CD1c-positive myeloid dendritic cell (primary cell): Measurements from ENCODE around the gene ARHGEF7.
"Not testable (repeated sequence)": the region's sequence is repeated elsewhere in the genome, so short reads cannot be mapped to it uniquely, and the experiment has no call there.

Source experiments
- DNase-seq: peaks from one replicate; pipeline ENCODE4 v3.0.0-alpha.2; 2016; ENCODE audit errors: extremely low spot score

Gene ARHGEF7

DNA sequence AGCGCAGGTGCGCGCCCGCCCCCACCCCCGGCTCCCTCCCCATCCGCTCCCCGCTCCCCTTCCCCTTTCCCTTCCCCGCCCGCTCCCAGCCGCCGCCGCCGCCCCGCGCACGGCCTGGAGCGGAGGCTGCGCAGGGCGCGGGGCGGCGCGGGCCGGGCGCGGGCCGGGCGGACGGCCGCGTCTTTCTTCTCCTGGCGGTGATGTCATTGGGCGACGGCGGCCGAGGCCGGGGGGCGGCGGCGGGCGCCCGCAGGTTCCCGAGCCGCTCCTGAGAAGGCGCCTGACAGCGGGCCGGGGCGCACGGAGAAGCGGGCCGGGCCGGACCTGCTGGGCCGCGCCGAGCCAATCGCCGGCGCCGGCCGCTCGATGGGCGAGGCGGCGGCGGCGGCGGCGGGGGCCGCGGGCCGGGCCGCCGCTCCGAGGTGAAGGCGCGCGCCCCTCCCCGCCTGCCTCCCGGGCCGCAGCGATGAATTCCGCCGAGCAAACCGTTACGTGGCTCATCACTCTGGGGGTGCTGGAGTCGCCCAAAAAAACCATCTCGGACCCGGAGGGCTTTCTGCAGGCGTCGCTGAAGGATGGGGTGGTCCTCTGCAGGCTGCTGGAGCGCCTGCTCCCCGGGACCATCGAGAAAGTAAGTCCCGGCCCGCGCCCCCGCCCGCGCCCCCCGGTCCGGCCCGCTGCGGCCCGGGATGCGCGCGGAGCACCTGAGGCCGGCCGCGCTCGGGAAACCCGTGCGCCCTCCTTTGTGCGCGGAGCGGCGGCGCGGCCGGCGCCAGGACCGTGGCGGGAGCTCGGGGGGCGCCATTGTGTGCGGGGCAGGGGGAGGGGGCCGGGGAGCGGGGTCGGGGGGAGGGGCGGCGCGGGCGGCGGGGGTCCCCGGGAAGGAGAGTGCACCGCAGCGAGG is at the start of gene ARHGEF7:
ARHGEF7 (plus strand) TSS at position 250 of the 904 bp plus-strand sequence; CDS start at position 467, 217 bp downstream.
- no peak for DNase-seq

- no peak for DNase-seq
Measured at GRCh38 chr13:111065698-111066097, 49.4 kb upstream of the ARHGEF7 start.

DNA sequence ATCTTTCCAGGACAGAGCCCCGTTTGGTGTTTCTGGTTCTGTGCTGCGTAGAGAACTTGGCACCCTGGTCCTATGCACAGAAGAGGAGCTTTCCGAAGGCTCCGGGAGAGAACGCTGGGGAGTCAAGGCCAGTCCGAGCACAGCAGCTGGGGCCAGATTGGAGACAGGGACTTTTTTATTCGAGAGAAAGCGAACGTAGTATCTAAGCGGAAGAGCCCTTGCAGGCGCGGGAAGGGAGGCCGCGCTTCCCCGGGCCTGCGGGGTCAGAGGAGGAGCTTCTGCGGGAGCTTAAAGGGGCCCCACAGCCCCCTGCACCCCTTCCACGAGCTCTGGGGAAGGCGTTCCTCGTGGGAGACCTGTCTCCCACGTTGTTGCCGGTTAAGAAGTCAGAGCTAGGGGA is 48.6 kb upstream of the ARHGEF7 start:
- no peak for DNase-seq

GRCh38 chr13:111068009-111068350 is 47.1 kb upstream of the ARHGEF7 start:
- no peak for DNase-seq

DNA sequence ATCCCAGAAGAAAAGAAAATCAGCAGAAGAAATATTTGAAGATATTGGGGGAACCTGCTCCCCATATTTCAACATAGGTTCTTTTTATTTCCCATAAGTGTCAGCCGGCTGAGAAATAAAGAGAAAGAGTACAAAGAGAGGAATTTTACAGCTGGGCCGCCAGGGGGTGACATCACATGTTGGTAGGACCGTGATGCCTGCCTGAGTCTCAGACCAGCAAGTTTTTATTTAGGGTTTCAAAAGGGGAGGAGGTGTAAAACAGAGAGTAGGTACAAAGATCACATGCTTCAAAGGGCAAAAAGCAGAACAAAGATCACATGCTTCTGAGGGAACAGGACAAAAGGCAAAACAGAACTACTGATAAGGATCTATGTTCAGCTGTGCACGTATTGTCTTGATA is 44.0 kb upstream of the ARHGEF7 start:
- not testable (repeated sequence) for DNase-seq

GRCh38 chr13:111071526-111071925 is 43.6 kb upstream of the ARHGEF7 start:
- DNase-seq = not testable (repeated sequence)

- no peak for DNase-seq
Measured at GRCh38 chr13:111074826-111075225, 40.3 kb upstream of the ARHGEF7 start.

DNA sequence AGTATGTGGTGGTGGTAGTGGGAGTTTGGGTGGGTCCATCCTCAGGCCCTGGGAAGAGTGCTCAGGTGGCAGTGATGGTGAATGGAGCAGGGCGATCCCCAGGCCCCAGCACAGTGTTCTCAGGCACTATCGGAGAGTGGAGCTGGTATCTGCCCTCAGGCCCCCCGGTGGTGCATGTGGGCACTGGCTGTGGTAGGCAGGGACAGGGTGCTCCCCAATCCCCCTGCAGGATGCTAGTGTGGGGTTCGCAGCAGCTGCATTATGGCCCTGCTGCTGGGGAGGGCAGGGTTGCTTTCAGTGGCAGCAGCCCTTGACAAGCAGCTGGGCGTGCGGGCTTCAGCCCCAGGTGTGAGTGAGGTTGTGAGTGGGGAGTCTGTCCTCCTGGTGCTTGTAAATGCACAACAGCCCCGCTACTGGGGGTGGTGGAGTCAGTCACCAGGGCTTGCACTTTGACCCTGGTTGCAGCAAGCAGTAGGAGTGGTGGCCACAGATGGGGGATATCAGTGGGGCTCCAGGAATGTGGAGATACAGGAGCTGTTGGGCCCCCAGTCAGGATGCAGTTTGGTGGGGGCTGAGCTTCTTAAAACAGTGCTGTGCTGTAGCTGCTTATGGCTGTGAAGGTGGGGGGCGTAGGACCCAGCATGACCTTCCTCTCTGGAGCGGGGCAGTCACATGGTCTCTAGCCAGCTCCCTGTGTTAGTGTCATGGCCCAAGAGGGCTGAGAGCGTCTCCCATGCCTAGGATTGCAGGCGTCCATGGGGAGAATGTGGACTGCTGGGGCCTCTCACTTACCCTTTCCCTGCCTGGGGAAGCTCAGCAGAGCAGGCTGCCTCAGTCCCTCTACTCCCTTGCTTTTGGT is 38.7 kb upstream of the ARHGEF7 start:
- DNase-seq = no peak

- DNase-seq = no peak
Measured at GRCh38 chr13:111079375-111079774, 35.7 kb upstream of the ARHGEF7 start.

- DNase-seq = no peak
Measured at GRCh38 chr13:111080642-111081041, 34.5 kb upstream of the ARHGEF7 start.

- DNase-seq = no peak
Measured at GRCh38 chr13:111082240-111082639, 32.9 kb upstream of the ARHGEF7 start.

DNA sequence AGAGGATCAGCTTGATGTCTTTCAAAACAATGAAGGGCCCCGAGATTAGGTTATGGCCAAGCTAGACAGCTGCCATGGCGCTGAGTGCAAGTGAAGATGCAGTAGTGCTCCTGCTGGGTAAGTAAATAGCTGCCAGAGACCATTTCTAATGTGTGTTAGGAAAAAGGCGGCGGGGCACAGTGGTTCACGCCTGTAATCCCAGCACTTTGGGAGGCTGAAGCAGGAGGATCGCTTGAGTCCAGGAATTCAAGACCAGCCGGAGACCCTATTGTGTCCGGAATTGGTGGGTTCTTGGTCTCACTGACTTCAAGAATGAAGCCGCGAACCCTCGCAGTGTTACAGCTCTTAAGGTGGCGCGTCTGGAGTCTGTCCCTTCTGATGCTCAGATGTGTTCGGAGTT is 32.3 kb upstream of the ARHGEF7 start:
- not testable (repeated sequence) for DNase-seq

GRCh38 chr13:111083693-111084092 is 31.4 kb upstream of the ARHGEF7 start:
- DNase-seq = not testable (repeated sequence)

- no peak for DNase-seq
Measured at GRCh38 chr13:111090169-111090568, 24.9 kb upstream of the ARHGEF7 start.

DNA sequence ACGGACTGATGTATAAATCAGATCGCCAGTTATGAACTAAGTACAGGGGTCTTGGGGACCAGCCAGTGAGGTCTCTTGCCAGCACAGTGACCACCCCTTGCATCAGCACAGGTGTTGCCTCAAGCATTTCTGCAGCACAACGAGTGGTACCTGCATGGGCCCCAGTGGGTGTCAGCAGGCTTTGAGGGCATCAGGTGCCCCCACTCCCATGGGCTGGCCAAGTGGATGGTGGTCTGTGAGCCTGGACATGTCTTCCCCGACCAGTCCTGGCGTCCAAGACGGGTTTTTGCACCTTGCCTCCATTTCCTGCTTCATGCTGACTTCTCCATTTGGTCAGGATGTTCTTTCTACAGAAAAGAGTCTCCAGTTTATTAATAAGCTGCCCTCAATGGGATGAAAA is 22.4 kb upstream of the ARHGEF7 start:
- no peak for DNase-seq

DNA sequence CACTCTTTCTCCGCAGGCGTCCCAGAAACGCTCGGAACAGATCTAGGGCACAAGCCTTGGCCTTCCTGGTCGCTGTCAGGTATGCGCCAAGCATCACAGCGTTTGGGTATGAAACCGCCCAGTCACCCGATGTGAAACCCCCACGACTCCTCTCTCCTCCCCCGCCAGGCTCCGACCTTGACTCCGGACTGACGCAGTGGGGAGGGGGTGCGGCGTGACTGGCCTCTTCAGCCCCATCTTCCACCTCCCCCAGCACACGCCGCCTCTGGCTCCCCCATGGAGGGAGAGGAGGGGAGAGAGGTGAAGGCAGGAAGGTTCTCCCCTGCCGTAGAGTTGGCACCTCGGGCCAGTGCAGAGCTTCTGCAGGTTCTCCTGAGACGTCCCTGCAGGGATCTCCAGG is 22.0 kb upstream of the ARHGEF7 start:
- no peak for DNase-seq

DNA sequence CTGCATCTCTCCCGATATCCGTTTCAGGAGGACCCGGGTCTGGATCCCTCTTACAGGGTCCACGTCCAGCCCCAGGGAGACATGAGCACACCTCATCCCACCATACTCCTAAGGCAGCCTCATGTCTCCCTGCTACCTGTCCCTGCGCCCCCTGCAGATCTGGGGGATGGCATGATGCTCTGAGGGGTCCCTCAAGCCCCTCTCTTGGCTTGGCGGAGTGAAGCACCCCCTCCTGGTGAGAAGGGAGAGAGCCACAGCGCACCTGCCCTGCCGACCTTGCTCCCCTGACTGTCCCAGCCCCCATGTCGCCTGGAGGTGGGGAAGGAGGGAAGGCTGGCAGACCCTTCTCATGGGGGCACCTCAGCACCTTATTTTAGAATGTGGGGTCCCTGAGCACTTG is 21.5 kb upstream of the ARHGEF7 start:
- no peak for DNase-seq

- DNase-seq = no peak
Measured at GRCh38 chr13:111095031-111095840, 19.9 kb upstream of the ARHGEF7 start.

DNA sequence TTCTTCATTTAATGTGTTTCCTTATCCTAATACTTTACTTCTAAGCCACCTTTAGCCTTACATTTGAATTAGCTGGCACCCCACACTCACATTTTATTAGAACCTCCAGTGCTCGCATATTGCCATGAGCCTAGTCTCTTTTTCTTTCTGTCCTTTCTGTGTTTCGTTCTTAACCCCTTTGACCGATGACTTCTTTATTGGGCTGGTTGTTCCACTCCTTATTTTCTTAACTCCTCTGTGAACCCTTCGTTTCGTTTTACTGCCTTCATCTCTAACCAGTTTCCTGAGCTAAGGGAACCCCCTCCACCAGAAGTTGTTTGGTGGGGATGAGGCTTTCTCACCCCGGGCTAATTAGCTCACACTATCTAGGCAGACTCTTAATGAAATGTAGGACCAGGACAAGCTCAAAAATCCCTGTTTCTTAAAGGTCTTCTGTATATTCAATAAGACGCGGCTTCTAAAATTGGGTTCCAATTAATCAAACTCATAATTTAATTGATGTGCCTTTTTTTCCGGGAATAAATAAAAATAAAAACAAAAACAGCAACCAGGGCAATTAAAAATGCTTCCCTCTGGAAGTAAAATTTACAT is 19.1 kb upstream of the ARHGEF7 start:
- no peak for DNase-seq

GRCh38 chr13:111099290-111099689 is 15.8 kb upstream of the ARHGEF7 start:
- no peak for DNase-seq

GRCh38 chr13:111110054-111110453 is 5.1 kb upstream of the ARHGEF7 start:
- no peak for DNase-seq
